IPS DF 6.9 (cell line): Measurements from ENCODE around the gene MYBL2.
A peak's percentile ranks its signal among the peaks of the same experiment; 100 is the strongest.

Experiments
- DNase-seq: peaks from one replicate; pipeline ENCODE4 v3.0.0-alpha.2; 2013; ENCODE audit warnings: low read depth, low spot score
- H3K27ac ChIP-seq: one replicate; pipeline ENCODE4 v1.5.1; 2013; ENCODE audit warnings: low read length, control low read depth
- H3K27me3 ChIP-seq: 2 replicates; pipeline ENCODE4 v1.6.1; 2013; ENCODE audit warnings: mild to moderate bottlenecking, low read length; ENCODE audit not compliant: control insufficient read depth, insufficient read depth
- H3K36me3 ChIP-seq: 2 replicates; pipeline ENCODE4 v1.6.1; 2013; ENCODE audit warnings: low read length; ENCODE audit not compliant: control insufficient read depth, insufficient read depth
- H3K4me1 ChIP-seq: 2 replicates; pipeline ENCODE4 v1.6.1; 2013; ENCODE audit warnings: low read length; ENCODE audit not compliant: control insufficient read depth, insufficient read depth
- H3K4me3 ChIP-seq: 2 replicates; pipeline ENCODE4 v1.5.1; 2013; ENCODE audit warnings: mild to moderate bottlenecking, low read length
- H3K9me3 ChIP-seq: 2 replicates; pipeline ENCODE4 v1.6.1; 2013; ENCODE audit warnings: low read length, inconsistent platforms; ENCODE audit not compliant: control insufficient read depth, insufficient read depth
- WGBS: extraction: QIAGEN DNeasy Blood & Tissue Kit; methylation state at CpG from one replicate; pipeline ENCODE4 v1.1.7; 2013; ENCODE audit warnings: mixed read lengths, missing lambda C conversion rate; ENCODE audit not compliant: insufficient read length, insufficient coverage; 5-methylcytosine and 5-hydroxymethylcytosine counted together

Gene MYBL2

GRCh38 chr20:43658723-43659419, 8.0 kb upstream of the MYBL2 start:
- Histone ChIP-seq H3K9me3 (no peaks in the 10 kb centered on the region), H3K4me3 (no peak overlapping the region), H3K4me1 (no peaks in the 10 kb centered on the region), H3K27ac (no peak overlapping the region), H3K36me3 (no peaks in the 10 kb centered on the region), H3K27me3 (no peaks in the 10 kb centered on the region)
- no CpG with 5 or more reads among the region's 6 CpGs for whole genome bisulfite sequencing
- no peak for DNase-seq

- Histone ChIP-seq H3K27ac (no peak overlapping the region), H3K27me3 (no peaks in the 10 kb centered on the region), H3K4me3 (no peak overlapping the region), H3K9me3 (no peaks in the 10 kb centered on the region), H3K4me1 (no peaks in the 10 kb centered on the region), H3K36me3 (no peaks in the 10 kb centered on the region)
- DNase-seq = no peak
- no CpG with 5 or more reads among the region's 2 CpGs for WGBS
These were observed 3.8 kb upstream of the MYBL2 start for GRCh38 chr20:43662943-43663655.

DNA sequence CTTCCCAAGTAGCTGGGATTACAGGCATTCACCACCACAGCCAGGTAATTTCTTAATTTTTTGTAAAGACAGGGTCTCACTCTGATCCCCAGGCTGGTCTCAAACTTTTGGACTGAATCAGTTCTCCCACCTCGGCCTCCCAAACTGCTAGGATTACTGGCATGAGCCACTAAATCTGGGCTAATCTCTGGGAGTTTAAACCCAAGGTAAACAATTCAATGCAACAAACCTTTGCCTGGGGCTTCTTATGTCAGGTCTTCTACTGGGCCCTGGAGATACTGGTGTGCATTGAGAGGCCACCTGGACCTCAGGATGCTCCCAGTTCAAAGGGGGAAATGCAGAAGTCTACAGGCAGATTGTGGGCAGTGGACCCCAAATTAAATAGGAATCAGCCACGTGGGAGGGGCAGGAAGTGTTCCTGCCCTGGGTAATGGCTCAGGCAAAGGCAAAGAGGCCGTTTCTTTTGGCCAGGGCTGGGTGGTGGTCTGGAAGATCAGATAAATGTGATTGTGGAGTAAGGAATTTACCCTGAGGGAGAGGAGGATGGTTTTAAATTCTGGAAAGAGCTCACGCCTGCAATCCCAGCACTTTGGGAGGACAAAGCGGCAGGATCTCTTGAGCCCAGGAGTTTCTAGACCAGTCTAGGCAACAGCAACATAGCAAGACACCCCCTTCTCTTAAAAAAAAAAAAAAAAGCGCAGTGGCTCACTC, 1.3 kb upstream of the MYBL2 start:
- no peaks in the 10 kb centered on the region for H3K4me1 ChIP-seq
- DNase-seq = no peak
- no CpG with 5 or more reads among the region's 6 CpGs for WGBS
- H3K4me3 ChIP-seq = no peak overlapping the region
- H3K9me3 ChIP-seq = no peaks in the 10 kb centered on the region
- peaks cover 6% of the 10 kb centered on the region for H3K36me3 ChIP-seq
- no peaks in the 10 kb centered on the region for H3K27me3 ChIP-seq
- no peak overlapping the region for H3K27ac ChIP-seq

- H3K27ac ChIP-seq = no peak overlapping the region
- WGBS = no CpG with 5 or more reads among the region's 34 CpGs
- no peaks in the 10 kb centered on the region for H3K4me1 ChIP-seq
- no peaks in the 10 kb centered on the region for H3K9me3 ChIP-seq
- H3K4me3 ChIP-seq = peak overlapping the region; percentile 72; the same call in 1 of the 2 replicates
- no peaks in the 10 kb centered on the region for H3K27me3 ChIP-seq
- no peak for DNase-seq
- peaks cover 7% of the 10 kb centered on the region for H3K36me3 ChIP-seq
These were observed 623 bp downstream of the MYBL2 start for GRCh38 chr20:43667341-43668132.

- H3K4me3 ChIP-seq = no peak overlapping the region
- H3K36me3 ChIP-seq = peaks cover 11% of the 10 kb centered on the region
- H3K27me3 ChIP-seq = no peaks in the 10 kb centered on the region
- H3K4me1 ChIP-seq = no peaks in the 10 kb centered on the region
- WGBS = no CpG with 5 or more reads among the region's 3 CpGs
- DNase-seq = no peak
- H3K27ac ChIP-seq = no peak overlapping the region
- H3K9me3 ChIP-seq = no peaks in the 10 kb centered on the region
These were observed 2.4 kb downstream of the MYBL2 start for GRCh38 chr20:43669332-43669731.

DNA sequence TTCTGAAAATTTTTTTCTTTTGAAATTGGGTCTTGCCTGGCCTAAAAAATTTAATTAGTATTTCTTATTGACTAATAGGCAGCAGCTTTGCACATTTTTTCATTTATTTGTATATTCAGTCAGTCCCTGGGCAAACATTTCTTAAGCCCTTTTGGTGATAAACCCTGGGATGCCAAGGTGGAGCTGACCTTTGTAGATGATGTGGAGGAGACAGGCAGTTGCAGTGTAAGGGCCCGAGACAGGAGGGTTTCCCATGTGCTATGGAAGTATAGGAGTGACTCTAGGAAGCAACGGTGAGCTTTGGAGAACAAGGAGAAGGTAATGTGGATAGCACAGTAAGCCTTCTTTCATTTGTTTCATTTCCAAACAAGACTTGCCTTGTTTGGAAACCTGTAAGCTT, 3.5 kb downstream of the MYBL2 start:
- Histone ChIP-seq H3K36me3 (peaks cover 14% of the 10 kb centered on the region), H3K9me3 (no peaks in the 10 kb centered on the region), H3K4me1 (no peaks in the 10 kb centered on the region), H3K27ac (no peak overlapping the region), H3K4me3 (no peak overlapping the region), H3K27me3 (no peaks in the 10 kb centered on the region)
- no CpG with 5 or more reads among the region's 2 CpGs for WGBS
- no peak for DNase-seq

GRCh38 chr20:43676368-43676767, 9.5 kb downstream of the MYBL2 start:
- no CpG with 5 or more reads among the region's 5 CpGs for WGBS
- H3K36me3 ChIP-seq = peaks cover 13% of the 10 kb centered on the region
- no peaks in the 10 kb centered on the region for H3K4me1 ChIP-seq

GRCh38 chr20:43680981-43681380, 14.1 kb downstream of the MYBL2 start:
- DNase-seq = no peak
- H3K4me1 ChIP-seq = no peaks in the 10 kb centered on the region
- WGBS = no CpG with 5 or more reads among the region's 7 CpGs

More at GRCh38 chr20:43676368-43676767, 9.5 kb downstream of the MYBL2 start:
- no peak overlapping the region for H3K27ac ChIP-seq
- no peaks in the 10 kb centered on the region for H3K9me3 ChIP-seq
- no peak for DNase-seq
- no peaks in the 10 kb centered on the region for H3K27me3 ChIP-seq
- H3K4me3 ChIP-seq = no peak overlapping the region

GRCh38 chr20:43681468-43681942, 14.6 kb downstream of the MYBL2 start:
- Histone ChIP-seq H3K36me3 (peaks cover 19% of the 10 kb centered on the region), H3K4me1 (no peaks in the 10 kb centered on the region), H3K27me3 (no peaks in the 10 kb centered on the region), H3K4me3 (no peak overlapping the region), H3K9me3 (no peaks in the 10 kb centered on the region), H3K27ac (no peak overlapping the region)
- no peak for DNase-seq
- no CpG with 5 or more reads among the region's 8 CpGs for WGBS

More at GRCh38 chr20:43680981-43681380, 14.1 kb downstream of the MYBL2 start:
- Histone ChIP-seq H3K27me3 (no peaks in the 10 kb centered on the region), H3K27ac (no peak overlapping the region), H3K9me3 (no peaks in the 10 kb centered on the region), H3K4me3 (no peak overlapping the region), H3K36me3 (peaks cover 19% of the 10 kb centered on the region)

DNA sequence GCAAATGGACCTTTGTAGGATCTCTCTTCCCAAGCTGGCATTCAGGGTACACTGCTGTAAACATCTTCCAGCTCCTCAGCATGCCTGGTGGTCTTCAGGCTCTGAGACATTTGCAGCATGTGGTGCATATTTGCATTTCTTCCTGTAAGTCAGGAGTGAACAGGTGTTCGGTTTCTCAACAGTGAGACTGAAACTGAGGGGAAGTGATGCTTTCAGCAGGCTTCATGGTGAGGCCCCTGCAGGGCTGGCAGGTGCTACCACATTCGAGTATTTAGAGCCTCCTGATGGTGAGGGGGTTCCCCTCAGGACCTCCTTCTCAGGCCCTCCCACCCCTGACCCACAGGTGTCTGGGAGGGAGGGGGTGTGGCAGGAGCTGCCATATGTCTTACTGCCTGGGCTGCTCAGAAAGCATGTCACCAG, 15.1 kb downstream of the MYBL2 start:
- DNase-seq = no peak
- H3K27ac ChIP-seq = no peak overlapping the region

More for the DNA sequence above, 15.1 kb downstream of the MYBL2 start:
- Histone ChIP-seq H3K4me3 (no peak overlapping the region), H3K27me3 (no peaks in the 10 kb centered on the region), H3K9me3 (no peaks in the 10 kb centered on the region), H3K4me1 (no peaks in the 10 kb centered on the region), H3K36me3 (peaks cover 22% of the 10 kb centered on the region)
- WGBS = no CpG with 5 or more reads among the region's 2 CpGs
